ENCODE data around the gene TMEM151B.

- TF ChIP-seq, protein P1, sequence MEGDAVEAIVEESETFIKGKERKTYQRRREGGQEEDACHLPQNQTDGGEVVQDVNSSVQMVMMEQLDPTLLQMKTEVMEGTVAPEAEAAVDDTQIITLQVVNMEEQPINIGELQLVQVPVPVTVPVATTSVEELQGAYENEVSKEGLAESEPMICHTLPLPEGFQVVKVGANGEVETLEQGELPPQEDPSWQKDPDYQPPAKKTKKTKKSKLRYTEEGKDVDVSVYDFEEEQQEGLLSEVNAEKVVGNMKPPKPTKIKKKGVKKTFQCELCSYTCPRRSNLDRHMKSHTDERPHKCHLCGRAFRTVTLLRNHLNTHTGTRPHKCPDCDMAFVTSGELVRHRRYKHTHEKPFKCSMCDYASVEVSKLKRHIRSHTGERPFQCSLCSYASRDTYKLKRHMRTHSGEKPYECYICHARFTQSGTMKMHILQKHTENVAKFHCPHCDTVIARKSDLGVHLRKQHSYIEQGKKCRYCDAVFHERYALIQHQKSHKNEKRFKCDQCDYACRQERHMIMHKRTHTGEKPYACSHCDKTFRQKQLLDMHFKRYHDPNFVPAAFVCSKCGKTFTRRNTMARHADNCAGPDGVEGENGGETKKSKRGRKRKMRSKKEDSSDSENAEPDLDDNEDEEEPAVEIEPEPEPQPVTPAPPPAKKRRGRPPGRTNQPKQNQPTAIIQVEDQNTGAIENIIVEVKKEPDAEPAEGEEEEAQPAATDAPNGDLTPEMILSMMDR (IDR thresholded peaks at IDR 0.05 in 2 of 3, conservative IDR thresholded peaks at IDR 0.05 in 1 of 3; ENCODE audit: borderline replicate concordance in 1 of 3, insufficient read depth in 1 of 3, low read depth in 2 of 3, low read length in 2 of 3): no peak
- TF ChIP-seq POLR2A (IDR thresholded peaks at IDR 0.05; ENCODE audit: borderline replicate concordance, extremely low read depth, insufficient read depth, insufficient read length) (no peak), RAD21 (IDR thresholded peaks at IDR 0.05; ENCODE audit: low read depth) (no peak)
- TF ChIP-seq, protein P2, sequence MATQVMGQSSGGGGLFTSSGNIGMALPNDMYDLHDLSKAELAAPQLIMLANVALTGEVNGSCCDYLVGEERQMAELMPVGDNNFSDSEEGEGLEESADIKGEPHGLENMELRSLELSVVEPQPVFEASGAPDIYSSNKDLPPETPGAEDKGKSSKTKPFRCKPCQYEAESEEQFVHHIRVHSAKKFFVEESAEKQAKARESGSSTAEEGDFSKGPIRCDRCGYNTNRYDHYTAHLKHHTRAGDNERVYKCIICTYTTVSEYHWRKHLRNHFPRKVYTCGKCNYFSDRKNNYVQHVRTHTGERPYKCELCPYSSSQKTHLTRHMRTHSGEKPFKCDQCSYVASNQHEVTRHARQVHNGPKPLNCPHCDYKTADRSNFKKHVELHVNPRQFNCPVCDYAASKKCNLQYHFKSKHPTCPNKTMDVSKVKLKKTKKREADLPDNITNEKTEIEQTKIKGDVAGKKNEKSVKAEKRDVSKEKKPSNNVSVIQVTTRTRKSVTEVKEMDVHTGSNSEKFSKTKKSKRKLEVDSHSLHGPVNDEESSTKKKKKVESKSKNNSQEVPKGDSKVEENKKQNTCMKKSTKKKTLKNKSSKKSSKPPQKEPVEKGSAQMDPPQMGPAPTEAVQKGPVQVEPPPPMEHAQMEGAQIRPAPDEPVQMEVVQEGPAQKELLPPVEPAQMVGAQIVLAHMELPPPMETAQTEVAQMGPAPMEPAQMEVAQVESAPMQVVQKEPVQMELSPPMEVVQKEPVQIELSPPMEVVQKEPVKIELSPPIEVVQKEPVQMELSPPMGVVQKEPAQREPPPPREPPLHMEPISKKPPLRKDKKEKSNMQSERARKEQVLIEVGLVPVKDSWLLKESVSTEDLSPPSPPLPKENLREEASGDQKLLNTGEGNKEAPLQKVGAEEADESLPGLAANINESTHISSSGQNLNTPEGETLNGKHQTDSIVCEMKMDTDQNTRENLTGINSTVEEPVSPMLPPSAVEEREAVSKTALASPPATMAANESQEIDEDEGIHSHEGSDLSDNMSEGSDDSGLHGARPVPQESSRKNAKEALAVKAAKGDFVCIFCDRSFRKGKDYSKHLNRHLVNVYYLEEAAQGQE (IDR thresholded peaks at IDR 0.05; ENCODE audit: low read depth): no peak
These were observed 62.3 kb downstream of the TMEM151B start for GRCh38 chr6:44332585-44332984.

Measured in HCT116 (cell line).